PFSK-1 (cell line): ENCODE measurements around the gene PLEKHM1.

Experiments
- FOXP2 ChIP-seq: optimal IDR thresholded peaks from 2 replicates; pipeline ENCODE3; 2011; ENCODE audit warnings: borderline replicate concordance, control low read depth, inconsistent platforms; ENCODE audit not compliant: insufficient read depth; ENCODE audit errors: extremely low read length, extremely low read depth
- POLR2AphosphoS5 ChIP-seq: IDR thresholded peaks from 2 replicates; pipeline ENCODE4 v1.6.1; 2012; ENCODE audit warnings: low read depth, mild to moderate bottlenecking, control low read depth, low read length, moderate library complexity
- SIN3A ChIP-seq: IDR thresholded peaks from 2 replicates; pipeline ENCODE4 v1.6.1; 2012; ENCODE audit warnings: mild to moderate bottlenecking, low read length, moderate library complexity, borderline replicate concordance; ENCODE audit not compliant: insufficient read depth
- TAF1 ChIP-seq: IDR thresholded peaks from 2 replicates; pipeline ENCODE4 v1.6.1; 2012; ENCODE audit warnings: low read length, control low read depth, borderline replicate concordance; ENCODE audit not compliant: insufficient read depth
- TF ChIP-seq, protein P1 (sequence below), 2 experiments: IDR thresholded peaks; 2 replicates each; pipeline versions ENCODE4 v1.6.1 to v1.8.0; 2011 to 2012; ENCODE audit warnings: low read depth in 2 of 2, low read length in 2 of 2, control low read depth in 1 of 2, inconsistent platforms in 1 of 2, mild to moderate bottlenecking in 1 of 2, moderate library complexity in 1 of 2; ENCODE audit not compliant: insufficient read depth in 1 of 2

The PLEKHM1 gene

DNA sequence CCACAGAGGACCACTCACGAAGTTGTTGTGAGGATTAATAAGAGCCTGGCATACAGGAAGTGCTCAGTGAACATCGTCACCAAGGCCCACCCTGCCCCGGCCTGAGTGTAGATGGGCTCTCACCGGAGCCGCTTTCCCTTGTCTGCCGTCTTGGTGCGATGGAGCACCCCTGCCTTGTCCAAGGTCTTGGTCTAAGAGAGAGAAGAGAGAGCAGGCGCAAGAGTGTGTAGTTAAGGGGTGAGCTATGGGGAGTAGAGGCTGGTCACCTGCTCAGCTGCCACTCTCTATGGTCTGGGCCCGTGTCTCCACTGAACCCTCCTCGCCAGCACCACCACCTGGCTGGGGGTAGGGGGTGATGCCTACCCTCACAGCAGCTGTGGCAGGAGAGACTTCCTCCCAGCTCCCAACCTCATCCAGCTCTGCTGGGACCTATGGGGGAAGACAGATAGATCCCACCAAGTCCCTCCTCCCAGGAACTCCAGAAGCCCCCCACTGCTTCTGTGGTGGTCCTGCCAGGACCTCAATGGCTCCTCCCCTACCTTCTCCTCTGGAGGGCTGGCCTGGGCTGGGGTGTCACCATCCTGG, 86.5 kb downstream of the PLEKHM1 start:
- TF ChIP-seq, protein P1, sequence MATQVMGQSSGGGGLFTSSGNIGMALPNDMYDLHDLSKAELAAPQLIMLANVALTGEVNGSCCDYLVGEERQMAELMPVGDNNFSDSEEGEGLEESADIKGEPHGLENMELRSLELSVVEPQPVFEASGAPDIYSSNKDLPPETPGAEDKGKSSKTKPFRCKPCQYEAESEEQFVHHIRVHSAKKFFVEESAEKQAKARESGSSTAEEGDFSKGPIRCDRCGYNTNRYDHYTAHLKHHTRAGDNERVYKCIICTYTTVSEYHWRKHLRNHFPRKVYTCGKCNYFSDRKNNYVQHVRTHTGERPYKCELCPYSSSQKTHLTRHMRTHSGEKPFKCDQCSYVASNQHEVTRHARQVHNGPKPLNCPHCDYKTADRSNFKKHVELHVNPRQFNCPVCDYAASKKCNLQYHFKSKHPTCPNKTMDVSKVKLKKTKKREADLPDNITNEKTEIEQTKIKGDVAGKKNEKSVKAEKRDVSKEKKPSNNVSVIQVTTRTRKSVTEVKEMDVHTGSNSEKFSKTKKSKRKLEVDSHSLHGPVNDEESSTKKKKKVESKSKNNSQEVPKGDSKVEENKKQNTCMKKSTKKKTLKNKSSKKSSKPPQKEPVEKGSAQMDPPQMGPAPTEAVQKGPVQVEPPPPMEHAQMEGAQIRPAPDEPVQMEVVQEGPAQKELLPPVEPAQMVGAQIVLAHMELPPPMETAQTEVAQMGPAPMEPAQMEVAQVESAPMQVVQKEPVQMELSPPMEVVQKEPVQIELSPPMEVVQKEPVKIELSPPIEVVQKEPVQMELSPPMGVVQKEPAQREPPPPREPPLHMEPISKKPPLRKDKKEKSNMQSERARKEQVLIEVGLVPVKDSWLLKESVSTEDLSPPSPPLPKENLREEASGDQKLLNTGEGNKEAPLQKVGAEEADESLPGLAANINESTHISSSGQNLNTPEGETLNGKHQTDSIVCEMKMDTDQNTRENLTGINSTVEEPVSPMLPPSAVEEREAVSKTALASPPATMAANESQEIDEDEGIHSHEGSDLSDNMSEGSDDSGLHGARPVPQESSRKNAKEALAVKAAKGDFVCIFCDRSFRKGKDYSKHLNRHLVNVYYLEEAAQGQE (IDR thresholded peaks at IDR 0.05; ENCODE audit: insufficient read depth in 1 of 2, low read depth in 2 of 2, low read length in 2 of 2), result no peak
- TF ChIP-seq FOXP2, result no peak
- no peak for TF ChIP-seq TAF1
- TF ChIP-seq SIN3A, result no peak
- no peak for TF ChIP-seq POLR2AphosphoS5

DNA sequence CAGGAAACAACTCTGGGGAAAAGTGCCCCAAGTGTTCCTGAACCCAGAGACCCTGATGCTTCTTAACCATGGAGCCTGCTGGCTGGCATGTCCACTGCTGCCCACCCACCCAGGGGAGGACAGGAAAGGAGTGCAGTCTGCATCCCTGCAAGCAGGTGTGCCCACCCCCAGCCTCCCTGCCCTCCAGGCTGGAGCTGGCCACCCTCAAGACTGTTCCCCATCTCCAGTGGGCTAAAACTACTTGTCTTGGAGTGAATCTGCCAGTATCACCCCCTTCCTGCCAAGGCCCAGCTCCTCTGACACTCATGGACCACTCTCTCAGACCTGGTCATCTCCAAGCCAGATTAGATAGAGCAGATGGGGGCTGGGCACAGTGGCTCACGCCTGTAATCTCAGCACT, 87.6 kb downstream of the PLEKHM1 start:
- TF ChIP-seq SIN3A, result no peak
- no peak for TF ChIP-seq FOXP2
- TF ChIP-seq, protein P1 (IDR thresholded peaks at IDR 0.05; ENCODE audit: insufficient read depth in 1 of 2, low read depth in 2 of 2, low read length in 2 of 2), result no peak

DNA sequence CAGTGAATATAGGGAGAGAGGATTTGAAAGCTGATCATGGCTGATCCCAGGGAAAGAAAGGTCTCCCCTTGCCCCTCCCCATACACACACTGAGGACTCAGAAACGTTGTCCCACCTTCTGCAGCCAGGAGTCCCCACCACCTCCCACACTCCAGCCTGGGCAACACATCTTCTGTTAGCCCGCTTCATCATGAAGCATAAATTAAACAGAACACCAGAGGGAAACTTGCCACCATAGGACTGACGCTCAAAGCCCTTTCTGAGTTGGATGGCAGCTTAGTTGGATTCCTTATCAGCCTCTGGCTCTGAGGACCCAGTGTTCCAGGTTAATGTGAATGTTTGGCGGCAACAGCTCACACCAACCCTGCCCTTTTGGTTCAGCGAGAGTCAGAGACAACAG, 91.7 kb downstream of the PLEKHM1 start:
- TF ChIP-seq SIN3A, result no peak
- TF ChIP-seq FOXP2, result no peak
- TF ChIP-seq POLR2AphosphoS5, result no peak
- TF ChIP-seq, protein P1 (IDR thresholded peaks at IDR 0.05; ENCODE audit: insufficient read depth in 1 of 2, low read depth in 2 of 2, low read length in 2 of 2), result no peak
- TF ChIP-seq TAF1, result no peak

DNA sequence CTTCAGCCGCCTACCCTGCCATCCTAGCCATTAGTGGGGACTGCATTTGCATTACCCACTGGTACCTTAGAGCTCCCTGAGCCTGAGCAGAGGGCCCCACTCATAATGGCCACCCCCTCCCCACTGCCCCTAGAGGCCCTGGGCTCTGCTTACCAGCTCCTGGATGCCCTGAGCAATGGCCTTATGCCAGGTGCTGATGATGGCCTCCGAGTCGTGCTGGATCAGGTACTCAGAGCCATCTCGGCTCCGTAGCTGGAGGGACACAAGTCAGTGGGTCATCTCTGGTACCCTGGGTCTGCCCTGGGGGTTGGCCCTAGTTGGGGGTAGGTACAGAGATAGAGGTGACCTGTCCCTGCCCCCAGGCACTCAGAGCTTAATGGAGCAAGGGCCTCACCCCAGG, 92.7 kb downstream of the PLEKHM1 start:
- TF ChIP-seq FOXP2 (no peak), TAF1 (no peak), SIN3A (no peak), POLR2AphosphoS5 (no peak)
- TF ChIP-seq, protein P1 (IDR thresholded peaks at IDR 0.05; ENCODE audit: insufficient read depth in 1 of 2, low read depth in 2 of 2, low read length in 2 of 2), result no peak
